ENCODE measurements around the gene CYSTM1.

CYSTM1 gene

DNA sequence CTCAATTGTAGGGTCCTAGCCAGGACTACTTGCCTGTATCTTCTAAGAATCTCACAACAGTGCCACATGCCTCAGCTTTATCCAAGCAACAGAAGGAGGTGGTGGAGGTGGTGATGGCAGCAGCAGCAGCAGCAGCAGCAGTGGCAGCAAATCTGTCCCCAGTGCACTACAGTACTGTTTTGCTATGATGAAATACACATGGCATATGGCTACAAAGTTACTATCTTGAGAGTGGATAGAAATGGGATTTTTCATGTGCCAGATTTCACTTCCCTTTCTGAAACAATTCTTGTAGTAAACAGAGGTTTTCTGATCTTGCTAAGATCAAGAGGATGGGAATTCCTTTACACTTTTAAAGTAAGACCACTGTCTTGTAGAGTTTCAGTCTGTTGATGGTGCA, 8.1 kb upstream of the CYSTM1 start:
- H3K4me3 ChIP-seq (ENCODE audit: low read depth, low read length): no peak overlapping the region
- TF ChIP-seq, protein P1, sequence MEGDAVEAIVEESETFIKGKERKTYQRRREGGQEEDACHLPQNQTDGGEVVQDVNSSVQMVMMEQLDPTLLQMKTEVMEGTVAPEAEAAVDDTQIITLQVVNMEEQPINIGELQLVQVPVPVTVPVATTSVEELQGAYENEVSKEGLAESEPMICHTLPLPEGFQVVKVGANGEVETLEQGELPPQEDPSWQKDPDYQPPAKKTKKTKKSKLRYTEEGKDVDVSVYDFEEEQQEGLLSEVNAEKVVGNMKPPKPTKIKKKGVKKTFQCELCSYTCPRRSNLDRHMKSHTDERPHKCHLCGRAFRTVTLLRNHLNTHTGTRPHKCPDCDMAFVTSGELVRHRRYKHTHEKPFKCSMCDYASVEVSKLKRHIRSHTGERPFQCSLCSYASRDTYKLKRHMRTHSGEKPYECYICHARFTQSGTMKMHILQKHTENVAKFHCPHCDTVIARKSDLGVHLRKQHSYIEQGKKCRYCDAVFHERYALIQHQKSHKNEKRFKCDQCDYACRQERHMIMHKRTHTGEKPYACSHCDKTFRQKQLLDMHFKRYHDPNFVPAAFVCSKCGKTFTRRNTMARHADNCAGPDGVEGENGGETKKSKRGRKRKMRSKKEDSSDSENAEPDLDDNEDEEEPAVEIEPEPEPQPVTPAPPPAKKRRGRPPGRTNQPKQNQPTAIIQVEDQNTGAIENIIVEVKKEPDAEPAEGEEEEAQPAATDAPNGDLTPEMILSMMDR (IDR thresholded peaks at IDR 0.05; ENCODE audit: control insufficient read depth, extremely low read depth, insufficient read depth): no peak
- no peak for DNase-seq (ENCODE audit: low read depth)

DNA sequence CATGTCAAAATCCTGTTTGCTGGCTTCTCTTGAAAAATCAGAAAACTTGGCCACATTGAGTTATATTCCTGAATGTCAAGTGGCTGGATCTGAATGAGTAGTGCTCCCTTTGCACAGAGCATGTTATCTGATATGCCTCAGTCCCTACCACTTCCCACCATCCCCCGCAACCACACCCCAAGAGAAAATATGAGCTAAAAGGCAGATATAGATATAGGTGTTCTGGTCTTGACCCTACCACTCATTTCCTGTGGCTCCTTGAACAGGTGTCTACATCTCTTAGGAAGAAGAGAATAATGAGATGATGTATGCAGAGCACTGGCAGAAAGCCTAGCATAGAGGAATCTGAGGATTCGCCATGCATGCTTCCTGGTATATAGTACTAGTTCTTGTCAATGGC, 6.6 kb upstream of the CYSTM1 start:
- no peak overlapping the region for H3K4me3 ChIP-seq (ENCODE audit: low read depth, low read length)
- TF ChIP-seq, protein P1 (IDR thresholded peaks at IDR 0.05; ENCODE audit: control insufficient read depth, extremely low read depth, insufficient read depth): no peak
- no peak for DNase-seq (ENCODE audit: low read depth)

DNA sequence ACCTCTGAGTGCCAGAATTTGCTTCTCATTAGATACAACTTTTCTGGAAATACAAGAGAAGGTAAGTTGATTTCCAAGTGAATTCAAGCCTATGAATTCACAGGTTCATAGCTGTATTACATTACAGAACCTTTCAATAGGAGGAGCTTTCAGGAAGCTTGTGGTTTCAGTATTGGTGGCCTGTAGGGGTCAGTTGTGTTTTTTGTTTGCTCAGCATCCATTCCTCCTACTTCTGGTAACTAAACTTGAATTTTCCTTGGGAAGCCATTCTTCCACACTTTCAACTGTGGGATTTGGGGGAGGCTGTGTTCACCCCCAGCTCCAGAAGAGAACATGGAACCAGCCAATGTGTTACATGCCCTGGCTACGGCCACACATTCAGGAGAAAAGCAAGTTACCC, 5.6 kb upstream of the CYSTM1 start:
- TF ChIP-seq, protein P1 (IDR thresholded peaks at IDR 0.05; ENCODE audit: control insufficient read depth, extremely low read depth, insufficient read depth): no peak
- no peak overlapping the region for H3K4me3 ChIP-seq (ENCODE audit: low read depth, low read length)
- no peak for DNase-seq (ENCODE audit: low read depth)

DNA sequence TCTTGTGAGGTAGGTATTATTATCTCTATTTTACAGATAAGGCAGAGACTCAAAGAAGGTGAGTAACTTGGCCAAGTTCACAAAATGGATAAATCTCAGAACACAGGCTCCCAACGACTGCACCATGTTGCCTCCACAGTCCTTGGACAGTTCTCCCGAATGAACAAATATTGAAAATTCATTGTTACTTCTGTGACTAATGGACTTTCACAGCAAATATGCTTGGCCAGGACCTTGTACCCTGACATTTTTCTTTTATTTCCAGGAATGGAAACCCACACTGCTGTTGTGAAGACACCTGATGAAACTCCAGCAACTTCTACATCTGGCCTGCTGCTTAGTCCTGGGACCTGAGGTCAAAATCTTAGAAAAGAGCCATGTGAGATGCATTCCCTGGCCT, 2.5 kb upstream of the CYSTM1 start:
- TF ChIP-seq, protein P1 (IDR thresholded peaks at IDR 0.05; ENCODE audit: control insufficient read depth, extremely low read depth, insufficient read depth): no peak
- H3K4me3 ChIP-seq (ENCODE audit: low read depth, low read length): no peak overlapping the region
- DNase-seq (ENCODE audit: low read depth): no peak

DNA sequence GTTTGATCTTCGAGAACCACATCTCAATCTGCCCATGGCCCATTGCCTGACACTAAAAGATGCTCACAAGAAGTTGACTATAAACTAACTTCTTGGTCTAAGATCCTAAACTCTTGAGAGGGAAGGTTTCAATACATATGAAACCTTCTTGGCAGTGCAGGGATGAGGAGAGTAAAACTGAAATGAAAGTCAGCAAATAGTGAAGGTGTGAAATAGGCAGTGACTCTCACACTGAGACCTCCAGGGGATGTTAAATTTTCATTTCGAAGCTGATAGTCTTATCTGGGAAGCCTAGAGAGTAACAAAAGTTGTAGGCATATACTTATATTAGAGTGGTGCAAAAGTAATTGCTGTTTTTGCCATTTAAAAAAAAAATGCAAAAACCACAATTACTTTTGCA, 974 bp upstream of the CYSTM1 start:
- H3K4me3 ChIP-seq (ENCODE audit: low read depth, low read length): no peak overlapping the region
- no peak for DNase-seq (ENCODE audit: low read depth)

DNA sequence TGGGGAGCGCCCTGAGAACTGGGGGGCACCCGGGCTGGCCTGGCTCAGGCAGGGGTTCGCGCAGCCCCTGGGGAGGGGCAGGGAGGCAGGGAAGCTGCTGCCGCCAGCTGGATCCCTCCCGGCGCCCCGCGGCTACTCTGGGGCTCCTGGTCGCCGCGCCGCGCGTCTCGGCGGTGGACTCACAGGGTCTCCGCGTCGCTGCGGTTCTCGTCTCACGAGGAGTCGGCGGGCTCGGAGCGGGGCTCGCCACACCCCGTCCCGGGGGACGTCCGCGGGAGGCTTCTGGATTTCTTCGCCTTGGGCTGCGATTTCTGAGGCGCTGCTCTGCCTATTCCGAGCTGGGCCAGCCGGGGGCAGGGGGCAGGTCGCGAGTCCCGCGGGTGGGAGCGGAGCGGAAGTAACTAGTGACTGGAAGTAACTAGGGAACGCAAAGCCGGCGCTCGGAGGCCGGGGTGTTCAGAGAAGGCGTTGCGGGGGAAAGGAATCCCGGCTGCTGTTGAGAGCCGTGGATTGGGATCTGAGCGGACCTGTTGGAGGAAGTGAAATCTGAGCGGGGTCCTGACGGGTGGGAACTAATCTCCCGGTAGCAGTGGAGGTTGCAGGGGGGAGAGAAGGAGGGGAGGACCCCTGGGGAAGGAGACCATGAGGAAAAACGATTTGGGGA, 511 bp downstream of the CYSTM1 start:
- H3K4me3 ChIP-seq (ENCODE audit: low read depth, low read length): peak overlapping the region; percentile 80
- TF ChIP-seq, protein P1 (IDR thresholded peaks at IDR 0.05; ENCODE audit: control insufficient read depth, extremely low read depth, insufficient read depth): 0 out of 2 replicates have a peak, but pooled peaks have one; percentile 6
- DNase-seq (ENCODE audit: low read depth): no peak

More for the DNA sequence above, 974 bp upstream of the CYSTM1 start:
- TF ChIP-seq, protein P1 (IDR thresholded peaks at IDR 0.05; ENCODE audit: control insufficient read depth, extremely low read depth, insufficient read depth): no peak

DNA sequence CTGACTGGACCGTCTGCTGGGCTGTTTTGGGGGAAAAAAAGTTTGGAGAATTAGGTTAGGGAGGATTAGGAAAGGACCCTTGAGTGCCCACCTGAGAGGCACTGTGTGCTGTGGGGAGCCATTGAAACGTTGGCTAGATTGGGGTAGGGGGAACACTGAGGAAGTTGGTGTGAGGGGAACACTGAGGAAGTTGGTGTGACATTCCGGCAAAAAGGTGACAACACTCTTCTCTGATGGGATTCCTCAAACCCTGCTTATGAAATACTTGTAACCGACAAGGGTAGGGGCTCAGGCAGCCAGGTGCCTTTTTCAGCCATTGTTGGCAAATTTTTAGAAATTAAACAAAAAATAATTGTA, 1.0 kb downstream of the CYSTM1 start:
- TF ChIP-seq, protein P1 (IDR thresholded peaks at IDR 0.05; ENCODE audit: control insufficient read depth, extremely low read depth, insufficient read depth): no peak
- H3K4me3 ChIP-seq (ENCODE audit: low read depth, low read length): peak overlapping the region; percentile 80
- no peak for DNase-seq (ENCODE audit: low read depth)

Data from LNCaP clone FGC (cell line).